NT2/D1 (cell line): Measurements from ENCODE around the gene ILF2.

Experiments
- YY1 ChIP-seq: IDR thresholded peaks from 2 replicates; pipeline ENCODE4 v1.6.1; 2011; ENCODE audit not compliant: insufficient read length, insufficient read depth
- ZNF274 ChIP-seq: IDR thresholded peaks from 2 replicates; pipeline ENCODE4 v1.6.1; 2011; ENCODE audit warnings: mild to moderate bottlenecking, low read depth, low read length

DNA sequence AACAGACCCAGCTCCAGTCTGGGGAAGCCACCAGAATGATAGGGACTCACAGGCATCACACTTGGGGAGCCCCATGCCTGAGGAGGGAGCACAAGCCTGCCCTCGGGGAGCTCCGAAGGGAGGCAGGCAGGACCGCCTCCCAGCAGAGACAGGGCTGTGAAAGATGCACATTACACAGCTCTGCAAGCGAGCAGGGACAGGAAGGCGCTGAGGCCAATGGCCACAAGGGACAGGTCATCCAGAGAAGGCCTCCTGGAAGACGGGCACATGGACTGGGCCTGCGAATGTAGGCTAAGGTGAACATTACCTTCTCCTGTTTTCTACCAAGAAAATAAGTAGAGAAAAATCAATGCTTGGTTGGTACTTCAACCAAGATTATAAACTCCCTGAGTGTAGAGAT, 11.9 kb upstream of the ILF2 start:
- TF ChIP-seq ZNF274 = no peak
- TF ChIP-seq YY1 = no peak
